HG03558 (cell line): ENCODE data around the gene CNTN2.

ENCODE experiments used
- ATAC-seq: cut with Tn5 transposase; IDR thresholded peaks from one replicate; pipeline ENCODE4 v1.9.1; 2021; ENCODE audit warnings: moderate number of reproducible peaks; ENCODE audit not compliant: unreplicated experiment; ENCODE audit errors: extremely low read depth

Gene CNTN2

DNA sequence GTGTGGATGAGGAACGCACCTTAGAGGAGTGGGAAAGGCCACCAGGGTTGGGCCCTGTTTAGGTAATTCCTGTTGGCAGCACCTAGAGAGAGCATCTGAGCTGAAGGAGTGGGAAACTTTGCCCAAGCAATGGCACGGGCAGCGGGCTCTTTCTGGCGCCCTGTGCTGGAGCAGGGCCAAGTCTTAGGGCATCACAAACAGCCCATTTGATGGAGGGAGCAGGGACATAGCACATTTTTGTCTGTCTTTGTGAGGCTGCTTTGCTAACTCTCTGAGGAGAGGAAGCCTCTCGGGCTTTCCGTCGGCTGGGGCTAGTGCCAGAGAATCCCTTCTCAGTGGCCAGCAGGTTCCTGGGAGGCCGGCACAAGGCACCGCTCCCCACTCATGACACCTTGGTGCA is 22.5 kb upstream of the CNTN2 start:
- no peak for ATAC-seq

GRCh38 chr1:205024679-205025078 is 18.3 kb upstream of the CNTN2 start:
- ATAC-seq, result no peak

DNA sequence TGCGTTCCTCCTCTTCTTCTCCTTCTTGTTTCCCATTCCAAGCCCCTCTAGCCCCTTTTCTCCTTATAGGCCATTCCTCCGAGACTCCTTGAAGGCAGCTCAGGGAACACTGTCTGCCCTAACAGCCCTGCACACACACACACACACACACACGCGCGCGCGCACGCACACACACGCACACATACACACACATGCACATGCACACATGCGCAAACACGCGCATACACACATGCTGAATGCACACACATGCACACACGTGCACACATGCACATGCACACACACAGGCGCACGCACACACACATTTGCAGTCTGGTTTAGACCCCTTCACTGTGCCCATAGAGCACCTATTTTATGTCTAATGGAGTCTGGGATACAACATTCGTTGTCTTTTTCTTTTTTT is 17.8 kb upstream of the CNTN2 start:
- ATAC-seq, result no peak

DNA sequence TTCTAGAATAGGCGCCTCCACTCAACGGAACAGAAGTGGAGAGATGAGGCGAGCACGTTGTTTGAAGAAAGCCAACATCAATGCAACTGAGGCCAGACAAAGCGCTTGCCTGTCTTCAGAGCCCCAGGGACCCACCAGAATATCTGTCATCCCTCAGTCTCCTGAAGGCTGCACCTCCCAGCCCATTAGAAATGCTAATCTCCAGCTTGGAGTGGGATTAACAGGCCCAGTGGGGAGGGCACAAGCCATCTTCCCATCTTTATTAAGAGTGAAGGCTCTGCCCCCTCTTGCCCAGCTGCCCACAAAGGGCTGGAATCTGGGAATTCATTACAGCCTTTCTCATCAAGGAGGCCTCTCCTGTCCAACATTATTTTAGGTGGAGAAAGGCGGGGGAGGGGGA is 16.8 kb upstream of the CNTN2 start:
- ATAC-seq, result no peak

DNA sequence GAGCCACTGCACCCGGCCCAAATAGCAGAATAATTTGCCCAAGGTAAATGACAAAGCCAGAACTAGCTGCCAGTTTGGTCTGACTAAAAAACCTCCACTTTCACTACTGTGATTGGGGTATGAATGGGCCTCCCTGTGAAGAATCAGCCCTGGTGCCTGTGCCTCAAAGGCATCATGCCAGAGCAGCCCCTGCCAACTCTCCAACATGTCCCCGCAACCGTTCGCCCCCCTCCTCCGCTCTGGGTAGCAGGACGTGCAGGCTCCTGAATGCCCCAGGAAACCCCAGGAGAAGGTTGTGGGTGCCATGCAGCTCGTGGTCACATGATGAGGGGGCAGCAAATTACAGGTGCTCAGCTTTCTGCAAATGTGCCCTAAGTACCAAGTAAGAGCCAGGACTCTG is 14.6 kb upstream of the CNTN2 start:
- ATAC-seq, result no peak

DNA sequence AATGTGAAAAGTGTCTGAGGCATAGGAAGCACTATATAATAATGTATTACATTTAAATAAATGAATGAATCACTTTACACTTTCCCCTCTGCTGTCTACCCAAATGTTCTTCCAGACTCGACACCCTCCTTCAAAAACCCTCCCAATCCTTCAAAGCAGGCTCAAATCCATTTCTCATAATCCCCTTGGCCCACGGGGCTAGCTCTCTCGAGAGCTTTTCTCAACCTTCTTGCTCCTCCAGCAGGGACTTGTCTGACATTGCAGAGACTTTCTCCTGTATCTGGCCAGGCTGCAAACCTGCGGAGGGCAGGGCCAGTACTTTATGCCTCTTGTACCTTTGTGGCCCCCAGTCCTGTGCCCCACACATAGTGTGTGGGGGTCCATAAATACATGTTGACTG is 14.1 kb upstream of the CNTN2 start:
- ATAC-seq, result no peak

DNA sequence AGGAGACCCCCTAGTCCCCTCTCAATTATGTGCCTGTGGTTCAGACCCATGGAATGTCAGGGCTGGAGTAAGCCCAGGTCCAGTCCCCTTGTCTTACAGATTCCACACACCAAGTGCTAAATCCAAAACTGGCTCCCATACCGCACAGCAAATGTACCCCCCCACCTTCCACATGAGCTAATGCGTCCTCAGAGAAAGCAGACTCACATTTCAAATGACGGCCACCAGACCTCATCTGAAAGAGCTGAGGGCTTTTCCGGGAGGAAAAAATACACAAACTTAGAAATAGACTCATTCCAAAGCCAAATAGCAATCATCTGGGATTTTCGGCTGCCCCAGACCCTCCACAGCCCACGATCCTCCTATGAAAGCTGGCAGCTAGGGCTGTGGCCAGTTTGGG is 12.8 kb upstream of the CNTN2 start:
- ATAC-seq, result no peak

DNA sequence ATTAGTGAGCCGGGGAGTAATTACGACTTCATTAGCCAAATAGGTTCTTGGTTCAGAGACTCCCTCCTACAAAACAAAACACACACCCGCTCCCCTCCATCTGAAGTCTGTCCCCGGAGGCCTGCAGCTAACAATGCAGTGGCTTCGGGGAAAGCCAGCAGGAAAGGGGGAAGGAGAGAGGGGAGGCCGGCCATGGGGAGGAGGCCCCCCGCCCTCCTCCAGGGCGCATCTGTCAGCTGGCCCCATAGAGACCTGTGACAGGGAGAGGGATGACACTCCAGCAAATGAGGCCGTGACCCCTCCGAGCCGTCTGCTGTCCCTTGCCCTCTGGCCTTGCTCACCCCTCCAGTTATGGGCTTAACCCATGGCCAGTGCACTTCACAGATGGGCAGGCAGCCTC is 12.1 kb upstream of the CNTN2 start:
- no peak for ATAC-seq

DNA sequence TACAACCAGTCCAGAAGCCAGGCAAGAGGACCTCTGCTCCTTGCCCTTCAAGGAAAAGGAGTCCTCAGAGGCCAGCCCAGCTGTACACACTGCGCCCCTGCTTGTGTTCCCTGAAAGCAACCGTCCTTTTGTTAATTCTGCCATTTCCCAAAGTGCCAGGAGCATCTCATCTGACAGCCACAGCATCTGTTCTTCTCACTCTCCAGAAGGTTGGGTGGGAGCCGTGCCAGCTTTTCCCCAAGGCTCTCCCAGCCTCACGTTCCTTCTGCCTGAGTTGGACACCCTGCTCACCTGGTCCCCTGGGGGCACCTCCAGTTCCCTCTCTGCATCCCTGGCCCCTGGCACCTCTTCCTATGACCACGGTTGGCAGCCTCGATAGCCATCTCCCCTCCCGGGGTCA is 10.5 kb upstream of the CNTN2 start:
- ATAC-seq, result no peak

DNA sequence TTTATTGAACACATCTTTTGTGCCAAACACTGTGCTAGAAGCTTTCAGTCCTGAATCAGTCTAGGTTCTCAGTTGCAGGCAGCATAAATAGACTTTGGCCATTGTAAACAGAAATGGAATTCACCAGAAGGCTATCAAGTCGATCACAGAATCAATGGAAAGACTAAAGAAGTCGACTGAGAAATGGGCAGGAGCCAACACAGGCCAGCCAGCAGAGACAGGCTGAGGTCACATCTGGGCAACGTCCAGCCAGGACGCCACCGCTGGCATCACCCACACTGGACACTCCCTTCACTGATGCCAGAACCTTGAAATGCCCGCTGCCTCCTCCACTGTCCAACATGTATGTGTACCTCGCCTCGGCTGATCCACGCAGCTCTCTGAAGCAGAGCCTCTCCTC is 5.5 kb upstream of the CNTN2 start:
- ATAC-seq, result no peak

- ATAC-seq, result no peak
These were observed 4.8 kb upstream of the CNTN2 start for GRCh38 chr1:205038132-205038786.

GRCh38 chr1:205041001-205041715 is 1.9 kb upstream of the CNTN2 start:
- ATAC-seq, result no peak

GRCh38 chr1:205041998-205042910 is 758 bp upstream of the CNTN2 start:
- no peak for ATAC-seq

- ATAC-seq, result no peak
These were observed 854 bp downstream of the CNTN2 start for GRCh38 chr1:205043866-205044265.

DNA sequence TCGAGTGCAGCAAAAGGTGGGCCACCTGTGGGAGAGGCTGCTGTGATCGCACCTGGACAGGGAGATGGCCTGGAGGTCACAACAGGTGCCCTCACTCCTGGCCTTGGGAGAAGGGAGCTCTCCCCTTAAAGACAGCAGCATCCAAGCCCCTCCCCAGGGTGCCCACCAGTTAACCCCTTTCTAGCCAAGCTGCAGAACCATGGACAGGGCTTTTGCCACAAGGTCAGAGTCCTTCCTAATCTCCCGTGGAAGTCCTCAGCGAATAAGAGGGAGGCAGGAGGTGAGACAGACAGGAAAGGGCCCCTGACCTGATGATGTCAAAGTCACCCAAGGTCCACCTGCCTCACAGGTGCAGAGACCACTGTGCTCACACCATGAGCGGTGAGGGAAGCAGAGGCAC is 1.7 kb downstream of the CNTN2 start:
- no peak for ATAC-seq

- no peak for ATAC-seq
These were observed 2.1 kb downstream of the CNTN2 start for GRCh38 chr1:205045146-205045545.

- ATAC-seq, result no peak
These were observed 3.9 kb downstream of the CNTN2 start for GRCh38 chr1:205046870-205047269.

GRCh38 chr1:205047764-205048231 is 4.8 kb downstream of the CNTN2 start:
- ATAC-seq, result no peak

- no peak for ATAC-seq
These were observed 5.4 kb downstream of the CNTN2 start for GRCh38 chr1:205048382-205048781.

GRCh38 chr1:205049479-205049878 is 6.5 kb downstream of the CNTN2 start:
- ATAC-seq, result no peak

DNA sequence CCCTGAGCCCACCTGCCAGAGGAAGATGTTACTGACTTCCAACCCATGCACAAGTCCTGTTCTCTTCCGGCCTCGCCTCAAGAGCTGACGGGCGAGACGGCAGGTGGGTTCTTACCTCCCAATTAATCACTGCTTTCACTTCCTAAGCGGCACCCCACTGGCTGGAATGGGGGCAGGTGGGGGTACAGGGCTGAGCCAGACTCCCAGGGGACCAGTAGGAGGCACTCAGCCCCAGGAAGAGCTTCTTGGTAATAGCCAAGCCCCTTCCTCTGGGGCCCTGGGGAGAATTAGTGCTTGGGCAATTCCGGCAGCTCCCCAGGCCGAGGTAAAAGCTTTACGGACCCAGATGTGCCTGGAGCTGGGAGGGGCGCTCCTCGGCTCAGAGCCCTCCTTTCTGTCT is 9.7 kb downstream of the CNTN2 start:
- ATAC-seq, result no peak
